ENCODE results near the gene SORCS2. TPM values are rescaled to one million over a fixed set of nuclear protein-coding genes. Genes with fewer than 3 reads are reported as not detected.

SORCS2 gene
- total RNA-seq, 1 donor from 2014 or later = 2.8 TPM

DNA sequence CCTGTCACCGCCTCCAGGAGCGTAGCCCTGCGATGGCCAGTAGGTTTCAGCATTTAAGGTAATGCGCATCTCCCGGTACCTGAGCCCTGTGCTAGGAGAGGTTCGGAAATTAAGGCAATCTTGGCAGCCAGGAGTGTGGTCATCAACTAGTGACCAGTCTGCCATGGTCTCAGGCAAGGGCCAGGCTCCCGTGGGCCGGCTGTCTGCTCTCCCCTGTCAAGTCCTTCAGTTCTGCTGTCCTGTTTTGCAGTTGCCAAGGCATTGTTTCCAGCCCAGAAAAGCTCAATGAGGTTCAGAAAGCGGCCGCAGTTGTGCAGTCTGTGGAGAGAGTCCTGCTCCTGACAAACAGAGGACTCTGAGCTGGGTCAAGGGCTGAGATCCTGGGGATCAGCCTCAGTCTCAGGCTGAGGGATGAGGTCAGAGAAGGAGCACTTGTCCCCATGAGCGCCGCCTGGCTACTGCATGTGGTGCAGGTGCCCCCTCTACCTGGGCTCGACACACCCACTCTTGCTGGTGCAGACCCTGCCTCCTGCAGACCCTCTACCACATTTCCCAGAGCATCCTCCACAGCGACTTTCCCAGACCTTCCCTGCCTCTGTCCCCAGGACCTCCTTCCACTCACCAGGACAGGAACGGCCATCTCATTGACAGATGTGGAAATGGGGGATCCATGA is 295.8 kb downstream of the SORCS2 start:
- no peak for DNase-seq (ENCODE audit: low read depth)

DNA sequence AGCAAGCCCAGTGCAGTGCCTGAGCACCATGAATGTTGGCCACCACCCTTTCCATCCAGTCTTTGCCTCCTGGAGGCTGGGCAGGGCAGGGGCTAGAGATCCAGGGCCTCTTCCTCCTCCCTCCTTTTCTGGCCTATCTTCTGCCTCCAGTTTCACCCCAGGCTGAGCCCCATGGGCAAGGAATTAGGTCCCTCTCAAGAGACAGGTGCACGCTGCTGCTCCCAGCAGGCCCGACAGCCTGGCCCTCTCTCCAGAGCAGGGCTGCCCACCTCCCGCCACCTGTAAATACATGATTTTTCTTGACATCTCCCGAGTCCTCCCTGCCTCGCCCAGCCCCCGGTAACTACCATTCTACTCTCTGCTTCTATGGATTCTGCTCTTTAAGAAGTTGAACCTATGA is 299.6 kb downstream of the SORCS2 start:
- no peak for DNase-seq (ENCODE audit: low read depth)

DNA sequence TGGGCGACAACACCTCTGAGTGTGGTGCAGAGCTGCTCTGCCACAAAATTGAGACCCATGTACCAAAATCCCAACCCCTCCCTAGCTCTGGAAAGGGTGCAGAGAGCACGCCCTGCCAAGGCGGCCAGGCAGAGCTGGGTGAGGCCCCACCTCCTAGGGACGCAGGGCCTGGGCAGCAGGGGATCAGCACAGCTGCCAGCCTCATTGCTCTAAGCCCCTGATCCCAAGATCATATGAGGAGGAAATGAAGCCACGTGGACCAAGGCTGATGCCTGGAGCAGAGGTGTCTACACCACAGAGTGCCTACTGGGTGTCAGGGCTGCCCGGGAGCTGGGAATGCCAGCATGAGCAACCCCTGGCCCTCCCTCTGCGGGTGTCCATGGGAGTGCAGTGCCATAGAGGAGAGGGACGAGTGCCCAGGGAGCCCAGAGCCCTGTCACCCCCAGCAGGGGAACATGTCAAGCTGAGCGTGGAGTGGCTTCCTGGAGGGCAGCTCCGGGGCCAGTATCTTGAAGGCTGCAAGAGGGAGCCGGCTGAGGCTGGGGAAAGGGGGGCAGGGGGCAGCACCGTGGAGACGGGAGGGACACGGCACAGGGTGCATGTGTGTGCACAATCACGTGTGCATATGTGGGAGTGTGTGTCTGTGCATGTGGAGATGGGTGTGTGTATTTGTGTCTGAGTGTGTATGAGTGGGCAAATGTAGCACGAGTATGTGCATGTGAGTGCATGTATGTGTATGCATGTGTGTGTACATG is 306.3 kb downstream of the SORCS2 start:
- DNase-seq (ENCODE audit: low read depth) = no peak

DNA sequence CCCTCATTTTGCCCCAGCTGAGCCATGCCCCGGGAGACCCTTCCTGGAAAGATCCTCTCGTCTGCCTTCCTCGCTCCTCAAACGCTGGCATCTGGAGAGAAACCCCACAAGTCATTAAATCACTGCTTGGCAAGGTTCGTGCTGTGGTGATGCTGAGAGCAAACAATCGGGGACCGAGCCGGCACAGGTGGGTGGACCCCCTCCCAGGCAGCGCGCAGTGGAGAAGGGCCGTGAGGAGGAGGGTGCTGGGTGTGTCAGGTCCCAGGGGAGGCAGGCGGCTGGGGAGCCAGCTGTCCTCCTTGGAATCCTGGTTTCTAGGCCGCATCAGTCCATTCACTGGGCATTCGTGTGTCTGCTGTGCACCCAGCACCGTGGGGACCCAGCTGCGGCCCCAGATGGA is 307.3 kb downstream of the SORCS2 start:
- DNase-seq (ENCODE audit: low read depth) = no peak

DNA sequence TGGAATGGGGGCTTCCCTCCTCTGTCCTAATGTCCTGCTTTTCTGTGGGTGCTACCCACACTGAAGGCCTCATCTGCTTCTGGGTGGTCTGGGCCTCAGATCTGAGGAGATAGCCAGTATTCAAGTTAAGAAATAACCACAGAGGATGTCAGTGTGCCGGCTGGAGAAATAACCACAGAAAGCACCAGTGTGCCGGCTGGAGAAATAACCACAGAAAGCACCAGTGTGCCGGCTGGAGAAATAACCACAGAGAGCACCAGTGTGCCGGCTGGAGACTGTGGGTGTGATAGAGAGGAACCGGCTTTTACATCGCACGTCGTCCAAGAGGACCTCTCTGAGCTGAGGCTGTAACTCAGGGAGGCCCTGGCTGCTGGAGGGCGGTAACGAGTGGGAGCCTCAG is 308.1 kb downstream of the SORCS2 start:
- no peak for DNase-seq (ENCODE audit: low read depth)

DNA sequence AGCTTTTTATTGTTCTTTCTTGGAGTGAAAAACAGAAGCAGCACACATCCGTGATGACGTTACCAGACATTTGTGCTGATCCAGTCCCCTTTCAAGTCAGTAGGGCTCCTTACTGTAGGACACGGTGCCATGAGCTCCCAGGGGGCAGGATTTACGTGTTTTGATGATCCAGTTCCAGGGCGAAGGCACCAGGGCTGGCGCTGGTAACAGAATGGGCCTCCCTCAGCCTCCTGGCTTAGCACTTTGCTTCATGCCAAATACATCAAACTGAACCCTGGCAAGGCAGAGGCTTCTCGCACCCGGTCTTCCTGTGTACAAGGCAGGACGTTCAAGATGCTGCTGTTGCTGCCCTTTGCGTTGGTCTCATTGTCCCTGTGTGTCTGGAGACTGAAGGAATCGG is 309.0 kb downstream of the SORCS2 start:
- DNase-seq (ENCODE audit: low read depth) = no peak

DNA sequence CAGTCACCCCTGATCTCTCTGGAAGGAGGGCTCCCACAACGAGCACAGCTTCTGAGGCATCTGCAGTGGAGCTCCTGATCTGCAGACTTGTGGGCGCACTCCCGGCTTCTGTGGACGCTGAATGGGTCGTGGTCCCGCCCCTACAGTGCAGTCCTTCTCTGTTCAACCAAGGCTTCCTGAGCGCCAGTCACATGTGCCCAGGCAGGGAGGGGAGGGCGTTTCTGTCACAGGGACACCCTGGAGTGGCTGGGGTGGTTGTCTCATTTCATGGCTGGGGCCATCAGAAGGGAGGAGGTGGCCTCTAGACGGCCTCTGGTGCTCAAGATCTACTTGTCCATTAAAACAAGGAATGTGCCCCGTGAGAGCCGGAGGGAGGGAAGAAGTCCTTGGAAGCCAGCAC is 309.5 kb downstream of the SORCS2 start:
- no peak for DNase-seq (ENCODE audit: low read depth)

DNA sequence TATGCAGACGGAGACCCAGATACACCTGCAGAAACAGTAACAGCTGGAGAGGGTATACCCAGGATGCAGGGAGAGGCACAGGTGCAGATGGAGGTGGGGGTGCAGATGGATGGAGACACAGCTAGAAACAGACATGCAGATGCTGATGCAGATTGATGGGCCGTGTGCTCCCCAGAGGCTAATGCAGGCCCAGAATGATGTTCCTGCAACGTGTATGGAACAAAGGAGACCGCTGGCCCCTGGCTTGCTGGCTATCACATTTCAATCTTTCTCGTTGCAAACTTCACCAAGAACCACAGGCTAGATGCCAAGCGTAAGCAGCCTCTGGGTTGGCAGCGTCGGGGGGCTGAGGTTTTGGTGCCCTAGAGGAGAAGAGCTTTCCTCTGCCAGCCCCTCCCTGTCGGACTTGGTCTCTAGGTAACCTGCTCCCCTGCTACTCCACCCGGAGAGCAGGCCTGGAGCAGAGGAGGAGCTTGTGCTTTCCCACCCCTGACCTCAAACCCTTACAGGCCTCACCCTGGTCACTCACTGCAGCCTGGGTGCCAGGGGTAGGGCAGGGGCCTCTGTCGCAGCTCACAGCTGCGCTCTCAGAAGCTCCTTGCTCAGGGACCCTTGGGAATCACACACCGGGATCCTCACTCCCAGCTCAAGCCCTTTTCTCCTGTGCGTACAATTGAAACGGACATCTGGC is 311.4 kb downstream of the SORCS2 start:
- no peak for DNase-seq (ENCODE audit: low read depth)

DNA sequence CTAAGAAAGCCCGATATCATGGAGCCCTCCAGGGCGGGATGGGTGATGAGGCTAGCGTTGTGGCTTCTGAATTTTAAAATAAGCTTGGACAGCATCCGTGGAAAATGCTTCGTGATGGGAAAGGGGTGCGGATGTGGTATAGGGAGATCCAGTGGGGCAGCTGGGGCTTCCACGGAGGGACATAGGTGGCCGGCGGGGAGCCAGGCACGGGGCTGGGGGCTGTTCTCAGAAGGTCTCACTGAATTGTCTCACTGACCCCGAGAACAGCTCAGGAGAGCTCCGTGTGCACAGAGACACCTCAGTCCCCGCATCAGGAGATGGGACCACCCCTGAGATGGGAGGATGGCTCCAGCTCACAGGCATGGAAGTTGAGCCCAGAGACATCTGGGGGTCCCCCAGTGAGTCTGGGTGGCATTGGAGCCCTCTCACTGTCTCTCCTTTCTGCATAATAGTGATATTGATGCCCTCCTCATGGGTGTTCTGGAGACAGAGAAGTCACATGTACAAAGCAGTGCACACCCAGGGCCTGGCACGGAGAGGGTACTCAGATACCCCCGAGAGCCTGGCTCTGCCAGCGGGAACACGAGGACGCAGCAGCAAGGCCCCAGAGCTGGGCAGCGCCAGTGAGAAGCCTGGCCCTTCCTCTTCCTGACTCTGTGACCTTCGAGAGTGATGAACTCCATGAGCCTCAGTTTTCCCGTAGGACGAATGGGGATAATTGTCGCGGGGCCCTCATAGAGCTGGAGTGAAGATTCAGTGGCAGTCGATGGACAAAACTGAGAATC is 313.0 kb downstream of the SORCS2 start:
- DNase-seq (ENCODE audit: low read depth) = no peak

DNA sequence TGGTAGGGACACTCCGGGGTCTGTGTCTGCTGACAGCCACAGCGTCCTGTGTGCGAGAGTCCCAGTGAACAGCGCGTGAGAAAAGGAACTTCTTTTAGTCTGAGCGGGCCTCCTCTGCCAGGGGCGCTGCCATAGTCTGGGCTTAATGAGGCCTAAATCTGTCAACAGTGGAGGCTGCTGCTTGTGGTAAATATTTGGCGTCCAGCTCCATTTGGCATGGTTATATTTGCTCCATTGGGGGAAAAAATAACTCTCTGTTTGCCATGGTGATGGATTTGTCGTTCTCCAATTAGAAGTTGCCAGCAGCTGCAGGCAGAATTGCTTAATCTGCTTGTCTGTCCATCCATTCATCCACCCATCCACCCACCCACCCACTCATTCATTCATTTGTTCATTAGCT is 313.8 kb downstream of the SORCS2 start:
- no peak for DNase-seq (ENCODE audit: low read depth)

DNA sequence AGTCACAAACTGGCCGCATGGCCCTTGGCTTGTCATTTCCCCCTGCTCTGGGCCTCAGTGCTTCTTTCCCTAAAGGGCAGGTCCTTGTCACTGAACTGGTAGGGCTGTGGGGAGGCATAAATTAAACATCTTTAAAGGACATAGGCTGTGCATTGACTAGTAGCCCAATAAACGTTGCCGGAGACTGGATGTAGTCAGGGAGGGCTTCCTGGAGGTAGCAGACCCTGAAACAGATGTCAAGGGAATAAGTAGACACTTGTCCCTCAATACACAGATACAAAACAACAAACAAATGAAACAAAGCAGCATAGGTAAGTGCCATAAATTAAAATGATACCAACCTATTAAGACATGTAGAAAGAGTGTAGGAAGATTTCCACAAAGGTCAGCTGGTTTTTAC is 314.2 kb downstream of the SORCS2 start:
- no peak for DNase-seq (ENCODE audit: low read depth)

DNA sequence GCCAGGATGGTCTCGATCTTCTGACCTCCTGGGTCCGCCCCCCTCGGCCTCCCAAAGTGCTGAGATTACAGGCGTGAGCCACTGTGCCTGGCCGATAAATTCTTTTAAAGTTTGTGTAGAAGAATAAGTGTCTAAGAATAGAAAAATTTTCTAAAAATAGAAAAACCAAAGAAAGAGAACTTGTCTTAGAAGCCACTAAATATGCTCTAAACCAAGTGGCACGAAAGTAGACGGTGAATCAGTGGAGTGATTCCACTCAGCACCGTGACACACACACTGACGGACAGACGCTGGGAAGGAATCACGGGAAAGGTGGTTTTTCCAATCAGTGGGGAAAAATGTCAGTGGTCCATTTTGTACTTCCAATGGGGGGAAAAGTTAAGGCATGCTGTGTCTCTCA is 315.0 kb downstream of the SORCS2 start:
- peak; percentile 47 for DNase-seq (ENCODE audit: low read depth)

DNA sequence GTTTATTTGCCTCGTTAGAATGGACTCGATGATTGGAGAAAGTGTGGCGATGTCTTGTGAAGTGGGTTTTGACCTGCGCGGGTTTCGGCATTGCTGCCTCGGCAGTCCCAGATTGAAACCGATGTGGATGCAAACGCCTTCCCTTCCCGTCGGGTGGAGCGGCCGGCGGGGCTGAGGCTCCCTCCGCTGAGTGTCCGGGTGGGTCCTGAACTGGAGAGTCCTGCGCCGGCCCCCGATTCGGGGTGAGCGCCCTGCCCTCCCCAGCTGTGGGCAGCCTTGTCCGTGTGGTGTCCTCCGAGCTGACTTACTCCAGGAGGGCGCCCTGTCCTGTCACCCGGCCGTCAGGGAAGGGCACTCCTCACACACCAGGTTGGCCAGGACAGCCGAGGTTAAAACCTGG is 317.7 kb downstream of the SORCS2 start:
- DNase-seq (ENCODE audit: low read depth) = no peak

DNA sequence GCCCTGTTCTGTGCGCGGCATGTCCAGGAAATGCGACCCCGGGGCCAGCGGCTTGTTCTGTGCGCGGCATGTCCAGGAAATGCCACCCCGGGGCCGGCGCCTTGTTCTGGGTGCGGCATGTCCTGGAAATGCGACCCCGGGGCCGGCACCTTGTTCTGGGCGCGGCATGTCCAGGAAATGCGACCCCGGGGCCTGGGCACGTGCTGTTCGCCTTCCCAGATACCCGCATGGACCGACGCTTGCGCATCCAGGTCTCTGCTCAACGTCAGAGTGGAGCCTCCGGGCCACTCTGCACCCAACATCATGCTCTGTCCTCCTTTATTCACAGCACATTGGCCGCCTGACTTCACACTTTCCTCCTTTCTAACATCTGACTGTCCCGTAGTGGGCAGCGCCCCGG is 318.2 kb downstream of the SORCS2 start:
- DNase-seq (ENCODE audit: low read depth) = no peak

DNA sequence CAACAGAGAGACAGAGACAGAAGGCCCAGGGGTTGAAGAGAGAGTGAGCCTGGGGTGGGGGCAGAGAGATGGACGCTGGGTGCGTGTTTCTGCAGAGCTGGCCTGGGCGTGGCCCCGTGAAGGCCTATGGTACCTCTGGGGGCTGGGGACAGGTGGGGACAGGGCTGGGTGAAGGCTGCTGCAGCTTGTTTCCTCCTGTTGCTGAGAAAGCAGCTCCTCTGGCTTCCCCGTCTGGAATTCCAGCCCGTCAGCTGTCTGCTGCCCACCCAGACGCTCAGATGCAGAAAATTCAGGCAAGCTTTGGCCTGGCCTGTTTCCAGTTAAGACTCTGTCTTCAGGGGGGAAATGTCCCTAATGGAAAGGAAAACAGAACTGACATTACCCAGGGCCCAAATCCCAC is 319.2 kb downstream of the SORCS2 start:
- peak; percentile 3 for DNase-seq (ENCODE audit: low read depth)

DNA sequence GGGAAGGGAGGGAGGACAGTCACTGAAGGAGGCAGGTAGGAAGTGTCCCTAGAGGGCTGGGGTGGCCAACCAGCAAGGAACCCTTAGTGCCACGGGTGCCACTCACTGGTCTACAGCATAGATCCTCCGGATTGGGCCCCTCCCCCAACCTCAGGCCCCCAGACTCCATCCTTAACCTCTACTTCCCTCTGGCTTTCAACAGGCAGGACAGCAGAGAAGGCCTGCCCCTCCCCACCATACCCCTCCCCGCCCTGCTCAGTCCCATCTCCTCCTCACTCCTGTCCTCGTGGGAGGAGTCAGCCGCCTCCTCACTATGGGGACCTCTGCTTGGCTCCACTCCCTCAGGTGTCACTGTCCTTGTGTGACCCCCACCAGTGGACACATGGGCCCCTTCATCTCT is 320.1 kb downstream of the SORCS2 start:
- DNase-seq (ENCODE audit: low read depth) = no peak

DNA sequence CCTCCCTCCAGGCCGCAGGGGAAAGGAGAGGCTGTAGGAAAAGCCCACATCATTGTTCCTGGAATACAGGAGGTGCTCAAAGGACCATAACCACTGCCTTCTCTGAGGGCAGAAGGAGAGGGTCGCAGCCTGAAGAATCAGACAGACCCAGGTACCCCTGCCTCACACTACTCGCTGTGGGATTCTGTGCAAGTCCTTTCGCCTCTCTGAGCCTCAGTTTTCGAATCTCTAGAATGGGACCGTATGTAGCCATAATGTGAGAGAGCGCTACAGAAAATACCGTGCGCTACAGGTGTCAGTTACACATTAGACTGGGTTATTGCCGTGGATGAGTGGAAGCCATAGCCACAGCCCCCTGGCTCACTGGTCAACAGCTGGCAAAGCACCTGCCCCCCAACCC is 320.6 kb downstream of the SORCS2 start:
- no peak for DNase-seq (ENCODE audit: low read depth)

DNA sequence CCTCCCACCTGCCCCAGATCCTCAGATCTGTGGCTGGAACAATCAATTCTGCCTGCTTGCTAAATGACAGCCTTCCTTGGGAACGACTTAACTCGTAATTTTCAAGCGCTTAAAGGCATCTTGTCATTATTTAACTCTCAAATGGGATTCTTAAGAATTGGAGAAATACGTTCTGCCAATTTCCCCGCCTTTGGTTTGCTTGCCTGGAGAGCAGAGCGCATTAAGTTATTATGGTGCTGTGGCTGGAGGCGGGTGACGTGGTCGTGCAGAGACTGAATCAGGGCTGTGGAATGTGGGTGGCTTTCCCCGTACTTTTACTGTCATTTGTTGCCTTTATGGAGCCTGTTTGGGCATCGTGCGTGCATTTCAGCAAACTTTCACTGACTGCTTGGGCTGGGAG is 321.3 kb downstream of the SORCS2 start:
- DNase-seq (ENCODE audit: low read depth) = peak; percentile 32

DNA sequence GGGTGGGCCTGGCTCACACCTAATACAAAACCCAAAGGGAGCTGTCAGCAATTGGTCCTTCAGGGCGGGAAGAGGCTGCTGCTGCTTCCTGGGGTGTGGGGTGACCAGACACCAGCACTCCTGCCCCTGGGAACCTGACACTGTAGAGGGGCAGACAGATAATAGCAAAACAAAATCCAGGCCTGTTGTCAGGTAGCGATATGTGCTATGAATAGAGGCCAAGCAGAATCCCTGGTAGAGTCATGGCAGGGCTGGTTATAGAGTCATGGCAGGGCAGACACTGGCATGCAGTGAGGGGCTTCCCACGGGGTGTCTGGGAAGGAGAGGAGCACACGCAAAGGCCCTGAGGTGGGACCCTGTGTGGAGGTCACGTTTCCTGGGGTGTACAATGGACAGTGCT is 321.9 kb downstream of the SORCS2 start:
- DNase-seq (ENCODE audit: low read depth) = no peak

DNA sequence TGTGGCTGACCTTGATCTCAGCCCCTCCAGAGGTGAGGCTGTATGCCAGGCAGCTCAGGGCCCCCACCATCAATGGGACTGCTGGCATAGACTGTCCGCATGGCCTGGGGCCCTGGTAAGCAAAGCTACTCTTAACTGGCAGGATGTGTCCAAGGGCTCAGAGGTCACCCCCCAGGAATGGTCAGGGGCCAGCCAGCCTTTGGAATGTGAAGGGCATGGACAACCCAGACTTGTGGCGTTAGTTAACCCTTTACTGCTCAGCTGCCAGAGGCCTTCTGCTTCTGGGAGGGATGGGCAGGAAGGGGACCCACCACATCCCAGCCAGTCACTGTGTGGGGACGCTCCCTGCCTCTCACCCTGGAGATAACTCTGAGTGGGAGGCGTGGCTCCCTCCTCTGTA is 322.5 kb downstream of the SORCS2 start:
- DNase-seq (ENCODE audit: low read depth) = no peak

DNA sequence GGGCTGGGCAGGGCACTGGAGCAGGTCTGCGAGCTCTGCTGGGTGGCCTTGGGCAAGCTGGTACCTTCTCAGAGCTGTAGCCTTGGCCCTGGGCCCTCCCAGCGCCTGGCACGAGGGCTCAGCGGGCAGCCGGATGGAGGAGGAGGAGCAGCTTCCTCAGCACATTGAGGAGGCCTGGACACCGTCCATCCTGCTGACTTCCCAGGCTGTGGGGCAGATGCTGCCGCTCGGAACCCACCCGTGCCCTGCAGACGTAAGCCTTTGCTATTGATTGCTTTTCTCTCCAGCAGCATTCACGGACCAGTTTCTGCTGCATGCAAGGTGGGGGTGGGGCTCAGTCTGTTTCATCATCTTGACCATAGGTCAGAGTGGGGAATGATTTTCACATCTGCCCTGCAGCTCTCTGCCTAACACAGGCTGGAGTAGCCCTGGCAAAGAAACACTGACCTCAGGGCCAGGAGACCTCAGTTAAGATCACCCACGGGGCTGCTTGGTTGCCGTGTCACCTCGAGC is 323.1 kb downstream of the SORCS2 start:
- no peak for DNase-seq (ENCODE audit: low read depth)

Measured in myocyte (in vitro differentiated cells).